GM12873 (cell line): ENCODE measurements around the gene AR.

Experiments
- CTCF ChIP-seq: IDR thresholded peaks from 2 replicates; pipeline ENCODE4 v1.5.1; 2012; ENCODE audit warnings: low read depth, mild to moderate bottlenecking, moderate library complexity, low read length, control low read depth; ENCODE audit not compliant: insufficient read depth; ENCODE audit errors: missing control alignments

AR gene

DNA sequence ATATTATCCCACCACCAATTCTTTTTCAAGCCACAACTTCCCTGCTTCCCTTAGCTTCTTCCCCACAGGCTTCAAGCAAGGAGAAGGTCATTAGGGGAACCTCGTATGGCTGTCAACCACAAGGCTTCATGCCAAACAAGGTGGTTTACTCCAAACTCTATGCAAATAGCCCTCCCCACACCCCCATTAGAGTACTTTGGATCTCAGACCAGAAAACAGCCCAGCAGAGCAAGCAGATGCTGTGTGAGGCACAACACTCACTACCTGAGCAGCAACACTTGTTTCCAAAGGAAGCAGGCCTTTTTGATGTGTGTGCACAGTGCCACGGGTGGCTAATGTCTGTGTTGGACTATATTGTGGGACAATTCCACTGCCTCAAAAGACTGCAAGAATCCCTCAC, 189.0 kb downstream of the AR start:
- no peak for TF ChIP-seq CTCF

DNA sequence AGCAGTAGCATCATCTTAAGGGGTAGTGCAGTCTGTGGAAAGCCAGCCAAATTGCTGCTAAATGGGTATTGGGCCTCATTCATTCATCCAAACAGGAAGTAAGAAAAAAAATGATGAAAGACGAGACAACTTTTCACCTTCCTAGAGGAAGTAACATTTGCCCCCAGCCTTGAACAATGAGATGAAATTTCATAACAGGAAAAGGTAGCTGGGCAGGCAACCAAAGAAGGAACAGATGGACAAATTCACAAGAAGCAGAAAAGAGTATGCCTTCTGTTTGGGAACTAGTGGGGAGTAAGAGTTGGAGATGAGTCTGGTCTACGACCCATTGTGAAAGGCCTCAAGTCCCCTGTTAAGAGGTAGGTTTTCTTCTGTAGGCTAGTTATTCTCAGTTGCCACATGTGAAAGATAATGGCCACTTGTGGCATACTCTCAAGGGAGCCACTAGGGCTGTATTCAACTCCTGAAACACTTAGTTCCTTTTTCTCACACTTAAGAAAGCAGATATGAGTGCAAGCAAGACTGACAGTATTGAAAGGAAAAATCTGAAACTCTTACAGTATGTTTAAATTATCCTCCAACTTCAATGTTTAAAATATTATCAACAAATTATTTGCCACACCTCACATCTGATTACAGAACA, 190.4 kb downstream of the AR start:
- no peak for TF ChIP-seq CTCF

- no peak for TF ChIP-seq CTCF
Observed at GRCh38 chrX:67749536-67749935, 205.7 kb downstream of the AR start.

- no peak for TF ChIP-seq CTCF
Observed at GRCh38 chrX:67750694-67751093, 206.9 kb downstream of the AR start.

- TF ChIP-seq CTCF, result no peak
Observed at GRCh38 chrX:67759018-67759417, 215.2 kb downstream of the AR start.

GRCh38 chrX:67777148-67777547, 233.3 kb downstream of the AR start:
- no peak for TF ChIP-seq CTCF

DNA sequence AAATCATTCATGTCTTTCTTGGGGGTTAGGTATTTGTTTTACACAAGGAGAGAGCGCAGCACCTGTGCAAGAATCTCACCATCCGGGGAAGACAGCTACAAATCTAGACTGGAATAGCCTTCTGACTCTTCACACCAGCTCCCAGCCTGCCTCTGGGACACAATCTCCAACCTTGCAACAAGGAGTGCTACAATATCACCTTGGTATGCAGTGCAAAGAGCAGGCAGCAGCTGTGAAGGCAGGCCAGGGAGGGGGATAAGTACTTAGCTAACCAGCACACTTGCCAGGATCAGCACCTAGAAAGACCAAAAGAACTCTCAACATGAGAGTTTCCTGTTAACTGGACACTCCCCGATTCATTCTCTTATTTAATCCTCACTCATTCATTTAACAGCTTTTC, 235.3 kb downstream of the AR start:
- TF ChIP-seq CTCF, result no peak
